D721Med (cell line): Measurements from ENCODE around the gene SPATA32.
A peak's percentile ranks its signal among the peaks of the same experiment; 100 is the strongest.

Experiments used
- DNase-seq: peaks from one replicate; pipeline ENCODE4 v3.0.0; 2011; ENCODE audit warnings: low spot score; ENCODE audit not compliant: insufficient read length
- FAIRE-seq: peaks from 2 replicates; lab custom pipeline; 2011; peaks lifted over from hg19 to GRCh38; lab: Jason Lieb, UNC
- TF ChIP-seq, protein P1 (sequence below): IDR thresholded peaks from 2 replicates; pipeline ENCODE4 v1.5.1; 2012; ENCODE audit warnings: mild to moderate bottlenecking, control low read depth; ENCODE audit not compliant: insufficient read depth; ENCODE audit errors: missing control alignments

Gene SPATA32, protein sequence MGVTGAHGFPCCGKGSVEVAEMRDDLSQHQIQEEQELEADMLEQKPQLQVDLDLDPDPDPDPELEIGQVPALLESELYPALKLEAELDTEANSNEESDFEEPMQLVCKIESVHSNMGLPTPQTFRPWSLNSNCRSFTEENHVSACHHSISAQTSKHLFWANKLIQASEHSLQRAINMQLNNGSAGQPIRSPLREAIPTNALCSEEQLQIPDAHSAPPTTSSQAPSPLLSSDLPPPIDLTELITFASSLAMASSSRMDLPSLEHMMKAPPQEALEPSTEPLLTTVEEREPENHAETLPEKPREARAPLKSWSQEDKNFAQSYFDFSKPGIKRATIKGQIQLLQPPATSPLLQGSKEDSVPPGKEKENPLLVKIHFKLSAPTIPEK

DNA sequence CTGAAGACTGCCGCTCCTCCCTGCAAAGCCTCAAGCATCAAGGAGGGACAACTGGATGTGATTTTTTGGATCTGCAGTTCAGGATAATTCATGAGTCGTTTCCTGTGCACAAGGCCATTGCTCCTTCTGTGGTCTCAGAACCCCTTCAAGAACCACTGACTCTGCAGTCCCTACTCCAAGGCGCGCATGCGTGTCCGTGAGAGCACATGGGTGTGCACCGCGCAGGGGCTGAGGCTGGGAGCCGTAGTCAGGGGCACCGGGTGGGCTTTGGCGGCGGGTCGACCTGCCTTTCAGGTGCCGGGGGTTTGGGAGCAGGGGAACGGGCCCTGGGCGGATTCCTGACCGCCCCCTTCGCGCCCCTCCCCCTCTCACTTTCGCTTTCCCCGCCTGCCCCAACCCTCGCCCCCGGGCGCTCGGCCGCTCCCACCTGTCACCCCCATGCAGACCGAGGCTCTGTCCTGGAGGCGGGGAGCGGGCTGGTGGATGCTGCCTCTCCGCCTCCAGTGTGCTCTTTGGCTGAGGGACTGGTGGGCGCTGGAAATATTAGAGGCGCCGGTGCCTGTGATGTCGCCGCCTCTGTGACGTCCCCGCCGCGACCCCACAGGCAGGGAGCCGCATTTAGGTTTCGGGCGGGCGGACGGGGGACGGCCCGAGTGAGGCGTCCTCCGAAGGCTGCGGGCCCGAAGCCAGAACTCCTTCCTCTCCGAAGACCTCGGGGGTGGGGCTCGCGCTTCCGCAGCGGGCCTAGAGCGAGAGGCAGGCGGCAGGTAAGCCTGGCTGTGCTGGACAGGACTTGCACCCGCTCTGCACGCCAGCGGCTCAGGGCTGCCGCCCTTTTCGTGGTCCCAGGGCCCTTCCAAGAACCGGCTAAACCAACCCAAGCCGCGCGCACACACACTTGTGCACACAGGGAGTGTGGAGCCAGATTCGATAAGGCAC, at the start of gene SPATA32:
TSS of gene SPATA32 (minus strand) at position 518 of the 939 bp plus-strand sequence. CDS start at position 440, 78 bp downstream.
- DNase-seq (no peak), FAIRE-seq (no peak)

DNA sequence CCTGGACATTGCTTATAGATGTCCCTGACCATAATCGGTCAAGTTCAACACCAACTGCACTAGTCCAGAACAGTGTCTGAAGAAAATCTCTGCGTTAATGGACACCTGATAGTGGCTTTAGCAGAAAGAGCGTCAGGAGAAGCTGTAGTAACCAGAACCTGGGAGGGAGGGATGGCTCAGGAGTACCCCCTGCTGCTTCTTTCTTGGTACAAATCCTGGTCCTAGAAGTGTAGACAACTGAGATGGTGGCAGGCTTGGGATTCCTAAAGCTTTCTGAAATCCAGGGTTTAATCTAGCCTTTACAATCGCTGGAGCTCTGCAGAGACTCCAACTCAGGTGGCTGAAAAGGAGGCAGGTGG, 49.5 kb upstream of the SPATA32 start:
- no peak for FAIRE-seq
- DNase-seq = no peak
- TF ChIP-seq, protein P1, sequence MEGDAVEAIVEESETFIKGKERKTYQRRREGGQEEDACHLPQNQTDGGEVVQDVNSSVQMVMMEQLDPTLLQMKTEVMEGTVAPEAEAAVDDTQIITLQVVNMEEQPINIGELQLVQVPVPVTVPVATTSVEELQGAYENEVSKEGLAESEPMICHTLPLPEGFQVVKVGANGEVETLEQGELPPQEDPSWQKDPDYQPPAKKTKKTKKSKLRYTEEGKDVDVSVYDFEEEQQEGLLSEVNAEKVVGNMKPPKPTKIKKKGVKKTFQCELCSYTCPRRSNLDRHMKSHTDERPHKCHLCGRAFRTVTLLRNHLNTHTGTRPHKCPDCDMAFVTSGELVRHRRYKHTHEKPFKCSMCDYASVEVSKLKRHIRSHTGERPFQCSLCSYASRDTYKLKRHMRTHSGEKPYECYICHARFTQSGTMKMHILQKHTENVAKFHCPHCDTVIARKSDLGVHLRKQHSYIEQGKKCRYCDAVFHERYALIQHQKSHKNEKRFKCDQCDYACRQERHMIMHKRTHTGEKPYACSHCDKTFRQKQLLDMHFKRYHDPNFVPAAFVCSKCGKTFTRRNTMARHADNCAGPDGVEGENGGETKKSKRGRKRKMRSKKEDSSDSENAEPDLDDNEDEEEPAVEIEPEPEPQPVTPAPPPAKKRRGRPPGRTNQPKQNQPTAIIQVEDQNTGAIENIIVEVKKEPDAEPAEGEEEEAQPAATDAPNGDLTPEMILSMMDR = peak; percentile 46

More for the DNA sequence above, at the start of gene SPATA32:
- TF ChIP-seq, protein P1 = no peak

DNA sequence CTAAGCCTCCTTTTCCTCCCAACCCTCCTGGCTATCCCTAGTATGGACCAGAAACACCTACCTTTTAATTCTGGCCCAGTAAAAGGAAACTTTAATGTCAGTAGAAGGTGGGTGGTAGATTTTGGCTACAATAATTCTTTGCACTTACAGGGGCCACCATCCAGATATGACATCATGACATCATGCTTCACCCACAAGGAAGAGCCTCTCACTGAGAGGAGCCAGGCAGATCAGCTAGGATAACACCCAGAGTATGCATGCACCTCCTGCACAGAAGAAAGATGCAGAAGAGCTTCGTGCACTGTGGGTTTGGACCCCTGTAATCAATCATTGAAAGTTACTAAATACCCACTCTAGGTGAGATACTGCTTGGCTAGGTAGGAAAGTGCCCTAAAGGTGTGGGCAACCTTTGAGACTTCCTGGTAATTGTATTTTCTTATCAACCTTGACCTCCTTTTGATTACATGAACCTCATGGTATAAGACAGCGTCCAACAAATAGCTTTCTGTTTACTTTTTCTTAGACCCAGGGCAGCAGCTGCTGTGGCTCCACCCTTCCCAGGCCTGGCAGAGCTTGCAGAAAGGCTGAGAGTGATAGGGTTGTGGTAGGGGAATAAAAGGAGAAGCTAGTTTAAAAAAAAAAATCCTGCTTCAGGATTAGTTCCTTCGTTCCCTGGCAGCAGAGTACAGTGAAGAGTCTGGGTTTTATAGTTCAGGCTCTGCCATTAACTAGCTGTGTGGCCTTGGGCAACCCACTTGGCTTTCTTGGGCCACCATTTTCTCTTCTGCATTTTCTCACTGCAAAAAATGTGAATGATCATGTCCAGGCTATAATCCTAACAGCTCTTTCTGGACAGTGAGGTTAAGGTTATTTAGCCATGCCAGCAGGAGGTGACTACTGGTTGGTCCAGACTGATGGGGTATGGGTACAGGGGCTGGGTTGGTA, 48.8 kb upstream of the SPATA32 start:
- DNase-seq (no peak), FAIRE-seq (no peak)
- TF ChIP-seq, protein P1 = no peak

DNA sequence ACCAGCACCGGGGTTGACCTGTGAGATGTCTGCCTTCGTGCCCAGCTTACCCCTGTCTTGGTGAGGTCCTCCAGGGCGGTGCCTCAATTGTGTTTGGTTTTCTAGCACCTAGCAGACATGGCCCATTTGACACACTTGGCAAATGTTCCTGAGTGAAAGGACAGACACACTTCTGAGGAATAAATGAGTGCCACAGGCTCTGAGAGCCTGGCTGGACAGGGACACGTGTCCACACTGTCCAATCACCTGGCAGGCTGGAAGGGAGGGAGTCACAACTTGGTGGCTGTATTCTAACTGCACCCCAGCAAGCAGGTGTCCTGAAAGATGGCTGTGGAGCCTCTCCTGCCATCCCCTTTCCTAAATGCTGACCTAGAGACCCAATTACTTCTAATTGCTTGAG, 47.5 kb upstream of the SPATA32 start:
- FAIRE-seq (no peak), DNase-seq (no peak)
- TF ChIP-seq, protein P1 = no peak

DNA sequence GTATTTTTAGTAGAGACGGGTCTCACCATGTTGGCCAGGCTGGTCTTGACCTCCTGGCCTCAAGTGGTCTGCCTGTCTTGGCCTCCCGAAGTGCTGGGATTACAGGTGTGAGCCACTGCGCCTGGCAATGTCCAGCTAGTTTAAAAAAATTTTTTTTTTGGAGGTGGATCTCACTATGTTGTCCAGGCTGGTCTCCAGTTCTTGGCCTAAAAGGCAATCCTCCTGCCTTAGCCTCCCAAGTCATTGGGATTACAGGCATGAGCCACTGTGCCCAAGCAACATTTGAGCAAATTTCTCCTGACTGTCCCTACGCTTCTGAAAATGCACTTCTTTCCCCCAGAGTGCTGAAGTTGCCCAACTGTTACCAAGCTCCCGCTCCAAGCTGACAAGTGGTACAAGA, 46.9 kb upstream of the SPATA32 start:
- DNase-seq = no peak
- no peak for FAIRE-seq
- TF ChIP-seq, protein P1 = no peak

DNA sequence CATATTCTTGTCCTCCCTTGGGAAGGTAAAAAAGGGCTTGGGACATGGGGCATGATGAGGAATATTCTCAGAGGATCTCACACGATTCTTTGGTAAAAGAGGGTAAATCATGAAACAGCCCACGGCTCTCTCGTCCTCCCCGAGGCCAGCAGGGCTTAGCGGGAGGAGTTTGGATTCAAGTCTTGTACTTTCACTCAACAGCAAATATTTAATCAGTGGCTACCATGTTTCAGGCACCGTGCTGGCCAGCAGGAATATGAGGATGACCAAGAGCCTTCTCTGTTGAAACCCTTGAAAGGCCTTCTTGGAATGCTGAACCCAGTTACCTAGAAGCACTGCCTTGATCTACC, 46.1 kb upstream of the SPATA32 start:
- no peak for FAIRE-seq
- TF ChIP-seq, protein P1 = no peak
- DNase-seq = no peak
